Measurements from ENCODE around the gene PFDN2.

PFDN2 gene, protein sequence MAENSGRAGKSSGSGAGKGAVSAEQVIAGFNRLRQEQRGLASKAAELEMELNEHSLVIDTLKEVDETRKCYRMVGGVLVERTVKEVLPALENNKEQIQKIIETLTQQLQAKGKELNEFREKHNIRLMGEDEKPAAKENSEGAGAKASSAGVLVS
- total RNA-seq, result 8.9 to 12.6 reads per million in 2 donors

DNA sequence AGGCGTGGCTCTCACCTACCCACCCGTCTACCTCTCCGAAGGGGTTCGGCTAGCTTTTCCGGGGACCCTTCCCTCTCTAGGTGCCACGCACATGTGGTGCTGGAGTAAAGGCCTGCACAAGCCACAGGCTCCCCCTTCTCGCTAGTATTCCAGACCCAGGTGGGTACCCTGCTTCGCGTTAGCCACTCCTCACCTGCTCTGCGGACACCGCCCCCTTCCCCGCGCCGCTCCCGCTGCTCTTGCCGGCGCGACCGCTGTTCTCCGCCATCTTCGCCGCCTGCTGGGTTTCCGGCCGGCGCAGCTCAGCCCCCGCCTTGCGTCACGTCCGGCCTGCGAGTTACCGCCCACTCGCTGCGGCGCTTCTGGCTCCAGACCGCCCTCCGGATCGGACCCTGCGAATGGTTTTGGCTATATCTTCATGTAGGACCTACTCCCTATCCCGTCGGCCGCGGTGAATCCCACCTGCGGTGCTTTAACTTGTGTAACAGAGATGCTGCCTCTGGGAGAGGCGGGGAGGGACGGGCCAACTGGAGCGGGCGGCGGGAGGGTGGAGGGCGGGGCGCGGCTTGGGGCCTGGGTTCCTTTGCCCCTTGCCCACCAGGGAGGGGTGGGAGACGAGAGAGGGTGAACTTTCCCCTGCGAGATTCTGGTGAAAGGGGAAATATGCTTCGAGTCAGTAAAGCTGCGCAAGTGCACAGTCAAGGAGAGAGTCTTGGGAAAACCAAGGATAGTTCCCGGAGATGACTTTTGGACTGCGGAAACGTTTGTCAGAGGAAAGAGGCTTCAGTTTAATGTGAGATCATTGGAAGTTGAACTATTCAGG, at the start of gene PFDN2, which contains the start of gene NIT1:
Gene PFDN2 (minus strand): TSS at position 279 of the 823 bp plus-strand sequence. CDS start 11 bp downstream, at position 268.
Gene NIT1 (plus strand): TSS at position 347 of the 823 bp plus-strand sequence. CDS start 72 bp downstream, at position 419.
- peak; percentile 75 for DNase-seq

DNA sequence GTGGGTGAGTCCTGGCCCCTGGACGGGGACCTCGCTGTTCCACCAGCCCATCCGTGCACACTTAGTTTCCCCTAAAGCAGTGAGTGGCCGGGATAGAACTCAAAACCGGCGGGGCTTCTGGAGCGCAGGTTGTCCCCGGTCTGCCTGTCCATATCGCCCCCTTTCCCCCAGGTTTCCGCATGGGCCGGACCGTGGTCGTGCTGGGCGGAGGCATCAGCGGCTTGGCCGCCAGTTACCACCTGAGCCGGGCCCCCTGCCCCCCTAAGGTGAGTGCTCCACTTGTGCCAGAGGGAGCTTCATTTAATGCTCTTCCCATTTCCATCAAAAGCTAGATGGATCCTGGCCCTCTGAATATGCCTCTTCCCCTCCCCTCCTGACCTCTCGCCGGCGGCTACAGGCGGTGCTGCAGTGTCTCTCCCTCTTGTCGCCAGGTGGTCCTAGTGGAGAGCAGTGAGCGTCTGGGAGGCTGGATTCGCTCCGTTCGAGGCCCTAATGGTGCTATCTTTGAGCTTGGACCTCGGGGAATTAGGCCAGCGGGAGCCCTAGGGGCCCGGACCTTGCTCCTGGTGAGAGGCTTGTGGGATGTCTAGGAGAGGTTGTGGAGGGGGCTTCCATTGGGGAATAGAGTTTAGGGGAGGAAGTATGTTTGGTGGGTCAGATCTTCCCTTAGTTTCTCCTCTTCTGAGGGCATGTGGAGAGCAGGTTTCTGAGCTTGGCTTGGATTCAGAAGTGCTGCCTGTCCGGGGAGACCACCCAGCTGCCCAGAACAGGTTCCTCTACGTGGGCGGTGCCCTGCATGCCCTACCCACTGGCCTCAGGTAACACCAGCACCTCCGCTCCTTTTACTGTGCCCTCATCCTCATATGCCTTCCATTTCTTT, 49.1 kb upstream of the PFDN2 start:
- DNase-seq, result no peak

DNA sequence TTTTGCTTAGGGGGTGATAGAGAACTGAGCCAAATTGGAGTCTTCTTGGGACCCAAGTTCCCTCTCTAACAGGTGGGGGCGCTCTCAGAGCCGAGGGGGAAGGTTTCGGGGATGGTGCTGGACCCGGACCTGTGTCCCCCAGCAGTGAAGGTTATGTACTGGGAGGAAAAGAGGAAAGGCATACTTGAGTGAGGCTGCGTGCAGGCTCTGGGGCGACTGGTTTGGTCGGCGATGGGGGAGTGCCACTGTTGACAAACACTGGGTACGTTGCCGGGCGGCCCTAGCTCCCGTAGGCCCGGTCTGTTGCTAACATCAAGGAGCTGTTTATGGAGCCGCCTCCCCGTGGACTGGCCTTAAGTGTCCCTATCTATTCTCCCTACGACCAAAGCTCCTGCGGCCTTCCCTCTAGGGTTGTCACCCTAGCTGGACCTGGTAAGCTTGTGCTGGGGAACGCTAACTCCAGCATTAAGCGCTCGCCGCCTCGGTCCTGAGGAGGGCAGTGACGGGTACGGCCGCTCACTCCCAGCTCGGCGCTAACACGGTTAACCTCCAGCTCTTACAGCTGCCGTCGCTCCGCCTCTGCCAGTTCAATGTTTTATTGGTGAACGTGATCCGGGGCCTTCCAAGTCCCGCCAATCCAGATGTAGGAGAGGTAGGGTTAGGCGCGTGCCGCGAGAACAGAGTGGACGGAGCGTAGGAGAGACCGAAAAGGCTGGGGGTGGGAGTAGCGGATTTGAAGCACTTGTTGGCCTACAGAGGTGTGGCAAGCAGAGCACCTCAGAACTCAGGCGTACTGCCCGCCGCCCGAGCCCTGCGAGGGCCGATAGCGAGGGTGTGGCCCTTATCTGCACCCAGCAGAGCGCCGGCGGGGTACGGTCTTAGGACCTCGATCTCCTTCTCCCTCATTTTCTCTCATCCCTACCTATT, 48.2 kb upstream of the PFDN2 start, which contains the start of gene PPOX:
Gene PPOX (plus strand): TSS at position 685 of the 927 bp plus-strand sequence. CDS start 422 bp downstream, outside the sequence.
- peak; percentile 66 for DNase-seq

- DNase-seq, result no peak
Measured at GRCh38 chr1:161164901-161165610, 47.2 kb upstream of the PFDN2 start.

- DNase-seq, result no peak
Measured at GRCh38 chr1:161163793-161164192, 46.0 kb upstream of the PFDN2 start.

DNA sequence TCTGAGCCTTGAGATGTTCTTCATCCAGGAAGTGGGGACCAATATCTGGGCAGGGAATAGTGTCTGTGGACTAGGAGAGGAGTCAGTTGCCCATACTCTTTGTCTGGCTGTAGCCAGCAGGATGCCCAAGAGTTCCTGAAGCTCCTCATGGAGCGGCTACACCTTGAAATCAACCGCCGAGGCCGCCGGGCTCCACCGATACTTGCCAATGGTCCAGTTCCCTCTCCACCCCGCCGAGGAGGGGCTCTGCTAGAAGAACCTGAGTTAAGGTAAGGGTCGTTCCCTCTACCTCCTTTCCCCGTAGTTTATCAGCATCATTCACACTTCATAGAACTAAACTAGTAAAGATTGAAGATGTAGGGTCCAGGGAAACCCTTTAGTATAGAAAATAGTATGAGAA, 45.0 kb upstream of the PFDN2 start:
- DNase-seq, result no peak

DNA sequence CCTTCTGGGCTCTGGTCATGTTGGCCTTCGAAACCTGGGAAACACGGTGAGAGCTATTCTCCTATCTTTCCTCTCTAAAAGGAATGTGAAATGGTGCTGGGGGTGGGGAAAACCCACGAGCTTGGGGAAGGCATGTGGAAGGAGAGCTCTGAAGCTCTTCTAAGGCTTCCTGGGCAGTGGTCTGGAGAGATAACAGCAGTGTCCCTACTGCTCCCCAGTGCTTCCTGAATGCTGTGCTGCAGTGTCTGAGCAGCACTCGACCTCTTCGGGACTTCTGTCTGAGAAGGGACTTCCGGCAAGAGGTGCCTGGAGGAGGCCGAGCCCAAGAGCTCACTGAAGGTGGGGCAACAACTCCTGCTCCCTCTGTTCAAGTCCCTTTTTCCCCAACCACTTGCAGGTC, 44.2 kb upstream of the PFDN2 start:
- no peak for DNase-seq

DNA sequence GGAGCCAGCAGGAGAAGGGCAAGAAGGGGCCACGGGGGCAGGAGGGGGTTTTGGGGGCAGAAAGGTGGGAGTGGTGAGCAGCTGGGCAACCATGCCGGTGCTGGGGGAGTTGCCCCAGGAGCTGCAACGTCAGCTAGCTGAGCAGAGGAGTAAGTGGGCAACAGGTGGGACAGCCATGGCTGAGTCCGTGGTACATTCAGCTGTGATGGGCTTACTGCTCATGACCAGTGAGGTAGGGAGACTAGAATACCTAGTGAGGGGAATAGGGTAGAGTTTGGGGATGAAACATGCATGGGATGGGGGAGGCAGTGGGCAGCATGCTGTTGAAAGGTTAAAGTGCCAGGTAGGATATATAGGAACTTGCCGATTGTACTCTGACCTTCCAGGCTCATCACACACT, 43.8 kb upstream of the PFDN2 start:
- DNase-seq, result no peak

DNA sequence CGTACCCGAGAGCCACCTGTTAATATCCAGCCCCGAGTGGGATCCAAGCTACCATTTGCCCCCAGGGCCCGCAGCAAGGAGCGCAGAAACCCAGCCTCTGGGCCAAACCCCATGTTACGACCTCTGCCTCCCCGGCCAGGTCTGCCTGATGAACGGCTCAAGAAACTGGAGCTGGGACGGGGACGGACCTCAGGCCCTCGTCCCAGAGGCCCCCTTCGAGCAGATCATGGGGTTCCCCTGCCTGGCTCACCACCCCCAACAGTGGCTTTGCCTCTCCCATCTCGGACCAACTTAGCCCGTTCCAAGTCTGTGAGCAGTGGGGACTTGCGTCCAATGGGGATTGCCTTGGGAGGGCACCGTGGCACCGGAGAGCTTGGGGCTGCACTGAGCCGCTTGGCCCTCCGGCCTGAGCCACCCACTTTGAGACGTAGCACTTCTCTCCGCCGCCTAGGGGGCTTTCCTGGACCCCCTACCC, 42.9 kb upstream of the PFDN2 start:
- no peak for DNase-seq

- DNase-seq, result no peak
Measured at GRCh38 chr1:161159913-161160243, 42.0 kb upstream of the PFDN2 start.

- DNase-seq, result peak; percentile 84
Measured at GRCh38 chr1:161159087-161159912, 41.5 kb upstream of the PFDN2 start, which contains the start of gene USP21. Gene USP21, plus strand, starts transcription at chr1:161159500. Its CDS starts 1,141 bp downstream, at chr1:161160641.

GRCh38 chr1:161158316-161159010, 40.6 kb upstream of the PFDN2 start:
- DNase-seq, result no peak

GRCh38 chr1:161157867-161158266, 40.0 kb upstream of the PFDN2 start:
- DNase-seq, result no peak

GRCh38 chr1:161153682-161154337, 36.0 kb upstream of the PFDN2 start, which contains the start of gene UFC1:
Gene UFC1, plus strand, starts transcription at chr1:161153978. Its CDS starts 20 bp downstream, at chr1:161153998.
- DNase-seq, result no peak

DNA sequence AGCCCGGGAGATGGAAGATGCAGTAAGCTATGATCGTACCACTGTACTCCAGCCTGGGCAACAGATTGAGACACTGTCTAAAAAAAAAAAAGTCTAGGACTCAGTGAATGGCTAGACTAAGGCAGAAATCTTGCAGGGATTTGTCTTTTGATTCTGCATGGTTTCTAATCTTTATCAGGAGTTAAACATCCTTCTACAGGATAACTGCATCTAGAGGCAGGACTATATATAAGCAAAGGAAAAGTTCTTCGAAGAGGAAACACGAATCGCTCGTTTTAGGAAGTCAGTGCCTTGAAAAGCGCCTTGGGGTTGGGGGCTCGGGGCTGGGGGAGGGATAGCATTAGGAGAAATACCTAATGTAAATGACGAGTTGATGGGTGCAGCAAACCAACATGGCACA, 35.3 kb upstream of the PFDN2 start:
- DNase-seq, result no peak

DNA sequence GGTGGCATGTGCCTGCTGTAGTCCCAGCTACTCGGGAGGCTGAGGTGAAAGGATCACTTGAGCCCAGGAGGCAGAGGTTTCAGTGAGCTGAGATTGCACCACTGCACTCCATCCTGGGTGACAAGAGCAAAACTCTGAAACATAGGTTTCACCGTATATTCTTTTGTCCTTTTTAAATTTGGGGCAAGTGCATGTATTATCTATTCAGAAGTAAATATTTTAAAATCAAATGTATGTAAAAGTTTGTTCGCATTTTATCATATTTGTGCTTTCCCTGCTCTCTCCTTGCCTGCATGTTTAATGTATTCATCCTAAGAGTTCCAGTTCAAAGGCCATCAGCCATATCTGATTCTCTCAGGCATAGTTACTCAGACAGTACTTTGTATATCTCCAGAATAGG, 28.0 kb upstream of the PFDN2 start:
- no peak for DNase-seq

DNA sequence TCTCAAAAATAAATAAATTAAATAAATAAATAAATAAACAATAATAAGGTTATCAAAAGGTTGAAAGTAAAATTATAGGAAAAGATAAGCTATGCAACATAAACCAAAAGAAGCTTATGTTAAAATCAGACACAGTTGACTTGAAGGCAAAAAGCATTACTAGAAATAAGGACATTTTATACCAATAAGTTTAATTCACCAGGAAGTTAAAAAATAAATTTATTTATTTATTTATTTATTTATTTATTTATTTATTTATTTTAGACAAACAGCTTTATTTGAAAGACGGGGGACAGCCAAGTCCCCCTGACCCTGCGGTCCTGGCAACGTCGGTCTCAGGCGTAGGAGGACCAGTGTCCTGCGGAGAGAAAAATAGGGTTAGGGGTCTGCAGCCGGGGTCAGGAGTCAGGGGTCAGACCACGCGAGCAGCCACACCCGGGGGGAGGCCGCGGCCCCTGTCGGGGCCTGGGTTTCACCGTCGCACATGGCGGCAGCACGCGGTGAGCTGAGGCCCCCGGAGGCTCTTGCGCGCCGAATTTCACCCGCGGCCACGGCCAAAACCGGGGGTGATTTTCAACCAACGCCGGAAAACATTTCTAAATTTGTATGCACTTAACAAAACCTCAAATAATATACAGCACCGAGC, 23.0 kb upstream of the PFDN2 start:
- no peak for DNase-seq

- DNase-seq, result no peak
Measured at GRCh38 chr1:161139766-161140165, 21.9 kb upstream of the PFDN2 start.
